ENCODE measurements around the gene RREB1.
A peak's percentile ranks its signal among the peaks of the same experiment; 100 is the strongest.

The RREB1 gene

DNA sequence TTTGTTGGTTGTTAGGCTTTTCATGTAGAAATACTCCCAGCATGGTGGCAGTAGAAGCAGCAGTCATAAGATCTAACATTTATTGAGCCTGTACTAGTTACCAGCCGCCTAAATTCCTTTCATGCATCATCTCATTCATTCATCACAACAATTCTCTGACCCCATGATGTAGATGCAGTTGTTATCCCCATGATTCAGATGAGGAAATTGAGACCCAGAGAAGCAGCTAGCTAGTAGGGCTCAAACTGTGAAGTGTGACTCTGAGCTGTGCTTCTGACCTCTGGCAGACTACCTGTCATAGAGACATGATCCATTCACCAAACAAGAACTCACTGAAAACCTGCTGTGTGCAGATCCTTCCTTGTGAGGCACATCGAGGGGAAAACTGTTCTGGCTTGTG is 16.9 kb downstream of the RREB1 start:
- DNase-seq: no peak

DNA sequence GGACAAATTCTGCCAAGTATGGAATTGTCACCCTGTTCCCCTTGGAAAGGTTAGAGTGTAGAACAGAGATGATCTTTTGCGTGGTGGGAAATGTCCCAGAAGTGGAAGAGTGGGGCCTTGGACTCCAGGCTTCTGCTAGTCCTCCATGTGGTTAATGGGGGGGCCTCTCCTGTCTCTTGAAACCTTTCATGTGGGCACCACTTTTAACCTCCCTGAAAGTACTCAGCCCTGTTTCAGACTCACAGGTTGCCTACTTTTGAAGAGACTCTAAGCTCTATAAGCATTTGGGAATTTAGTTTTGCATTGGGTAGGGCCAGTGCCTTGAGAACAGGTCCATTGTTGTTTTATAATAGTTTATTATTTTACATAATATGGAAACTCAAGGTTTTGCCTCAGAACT is 17.5 kb downstream of the RREB1 start:
- no peak for DNase-seq

DNA sequence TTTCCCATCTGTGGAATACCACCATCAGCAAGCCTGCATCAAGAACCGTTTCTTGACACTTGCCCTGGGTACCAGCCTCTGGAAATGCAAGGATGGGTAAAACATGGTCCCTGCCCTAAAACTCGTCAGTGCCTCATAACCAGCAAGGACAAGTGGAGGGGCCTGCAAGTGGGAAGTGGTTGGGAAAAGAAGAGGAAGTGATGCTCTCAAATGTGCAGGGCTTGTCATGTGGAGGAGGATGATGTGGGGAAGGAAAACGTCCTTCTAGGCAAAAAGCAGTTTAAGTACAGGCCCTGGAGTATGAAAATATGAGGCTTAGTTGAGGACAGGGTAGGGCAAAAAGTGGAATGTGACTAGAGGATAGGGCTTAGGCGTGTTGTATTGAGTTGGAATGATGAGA is 19.0 kb downstream of the RREB1 start:
- peak in 1 of 2 donors; percentile 35 for DNase-seq

DNA sequence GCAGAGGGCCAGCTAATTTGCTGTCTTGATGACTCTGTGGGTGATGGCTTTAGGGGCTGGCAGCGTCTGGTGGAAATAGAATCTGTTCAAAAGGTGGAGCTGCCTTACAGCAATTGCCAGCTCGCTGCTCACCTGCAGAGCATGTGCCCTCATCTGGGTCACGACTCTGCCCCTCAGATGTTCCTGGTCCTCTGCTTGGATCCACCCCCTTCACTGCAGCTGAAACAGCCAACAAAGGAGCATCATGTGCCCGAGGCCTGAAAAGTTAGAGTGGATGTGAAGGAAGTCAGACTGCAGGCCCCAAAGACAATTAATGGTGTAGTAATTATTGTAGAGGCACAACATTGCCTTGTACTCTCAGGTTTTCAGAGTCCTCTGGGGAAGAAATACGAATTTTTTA is 19.9 kb downstream of the RREB1 start:
- DNase-seq: no peak

DNA sequence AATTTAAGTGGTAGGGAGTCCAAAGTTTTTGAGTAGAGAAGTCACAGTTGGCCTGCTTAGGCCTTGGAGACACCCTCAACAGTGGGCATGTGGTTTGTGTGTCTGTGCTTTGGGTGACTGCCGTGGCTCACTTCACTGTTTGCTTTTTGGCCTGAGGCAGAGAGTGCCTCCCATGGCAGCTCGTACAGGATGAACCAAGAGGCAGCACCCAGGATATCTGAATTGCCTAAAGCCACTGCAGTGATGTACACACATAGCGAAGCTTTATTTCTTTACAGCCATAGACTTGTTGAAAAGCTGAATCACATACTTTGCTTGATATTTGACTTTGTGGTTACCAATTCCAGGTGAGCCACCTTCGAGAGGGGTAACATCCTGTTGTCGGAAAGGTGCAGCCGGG is 21.6 kb downstream of the RREB1 start:
- no peak for DNase-seq

DNA sequence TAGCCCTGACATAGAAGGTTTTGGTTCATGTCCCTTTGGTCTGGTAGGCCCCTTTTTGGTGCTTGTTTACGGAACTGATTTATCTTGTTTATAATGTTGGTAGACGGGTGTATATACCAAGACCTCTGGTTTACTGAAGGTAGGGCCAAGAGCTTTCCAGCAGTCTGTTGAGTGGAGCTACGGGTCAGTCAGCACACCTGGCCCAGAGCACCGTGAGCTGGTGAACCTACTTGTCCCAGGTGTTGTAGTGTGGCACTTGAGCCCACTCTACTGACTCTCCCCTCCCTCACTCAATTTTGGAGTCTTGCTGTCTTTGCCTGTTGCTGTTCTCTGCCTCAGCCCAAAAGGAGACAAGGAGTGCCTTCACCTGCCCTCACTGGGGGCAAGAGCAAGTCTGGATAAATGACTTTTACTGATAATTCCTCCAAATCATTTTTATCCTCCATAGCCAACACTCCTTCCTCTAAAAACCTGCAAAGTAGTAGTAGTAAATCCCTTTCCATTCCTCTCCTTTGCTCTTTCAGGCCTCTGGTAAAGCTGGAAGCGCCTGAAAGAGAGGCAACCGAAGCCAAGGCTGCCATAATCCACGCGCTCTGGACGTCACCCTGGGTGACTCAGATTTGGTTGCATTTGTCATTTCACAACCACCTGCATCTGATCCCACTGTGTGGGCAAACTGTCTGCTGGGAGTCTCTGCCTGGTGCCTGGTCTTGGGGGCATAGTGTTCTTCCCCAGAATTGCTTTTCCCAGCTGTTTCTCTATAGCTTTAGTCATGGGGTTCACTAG is 22.2 kb downstream of the RREB1 start:
- DNase-seq: peak in 1 of 2 donors; percentile 36

DNA sequence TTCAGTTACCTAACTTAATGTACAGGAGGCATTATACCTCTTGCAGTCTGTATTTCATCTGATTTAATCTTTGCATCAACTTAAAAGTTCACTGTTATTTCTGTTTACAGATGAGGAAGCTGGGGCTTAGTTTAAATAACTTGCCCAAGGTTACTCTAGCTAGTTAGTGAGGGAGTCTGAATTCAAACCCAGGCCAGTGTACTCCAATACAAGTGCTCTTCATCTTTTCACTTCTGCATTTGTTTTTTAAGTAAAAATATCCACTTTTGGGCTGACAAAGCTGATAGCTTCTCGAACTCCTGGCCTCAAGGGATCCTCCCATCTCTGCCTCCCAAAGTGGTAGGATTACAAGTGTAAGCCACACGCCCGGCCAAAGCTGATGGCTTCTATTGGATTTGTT is 23.6 kb downstream of the RREB1 start:
- DNase-seq: no peak

DNA sequence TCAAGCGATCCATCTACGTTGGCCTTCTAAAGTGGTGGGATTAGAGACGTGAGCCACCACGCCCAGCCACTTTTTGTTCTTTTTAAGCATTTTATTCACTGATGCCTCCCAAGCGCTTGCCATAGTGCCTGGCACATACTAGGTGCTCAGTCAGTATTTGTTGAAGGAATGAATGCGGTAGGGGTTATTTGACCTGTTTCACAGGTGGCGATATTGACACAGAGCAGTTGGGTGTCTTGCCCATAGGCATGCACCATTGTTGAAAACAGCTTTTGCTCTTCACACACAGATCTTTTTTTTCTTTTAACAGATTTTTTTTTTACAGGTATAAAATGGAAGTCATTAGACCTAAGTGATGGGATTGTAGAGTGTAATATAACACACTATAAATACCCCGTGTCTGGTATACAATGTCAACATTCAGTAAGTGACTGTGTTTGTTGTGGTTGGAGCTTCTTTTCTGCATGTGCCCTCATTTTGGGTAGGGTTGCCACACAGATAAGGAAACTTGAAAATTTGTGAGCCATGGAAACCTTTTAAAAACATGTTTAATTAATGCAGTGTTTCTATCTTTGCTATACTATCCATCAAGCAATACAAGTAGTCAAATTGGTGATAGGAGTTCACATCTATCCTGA is 24.8 kb downstream of the RREB1 start:
- no peak for DNase-seq

DNA sequence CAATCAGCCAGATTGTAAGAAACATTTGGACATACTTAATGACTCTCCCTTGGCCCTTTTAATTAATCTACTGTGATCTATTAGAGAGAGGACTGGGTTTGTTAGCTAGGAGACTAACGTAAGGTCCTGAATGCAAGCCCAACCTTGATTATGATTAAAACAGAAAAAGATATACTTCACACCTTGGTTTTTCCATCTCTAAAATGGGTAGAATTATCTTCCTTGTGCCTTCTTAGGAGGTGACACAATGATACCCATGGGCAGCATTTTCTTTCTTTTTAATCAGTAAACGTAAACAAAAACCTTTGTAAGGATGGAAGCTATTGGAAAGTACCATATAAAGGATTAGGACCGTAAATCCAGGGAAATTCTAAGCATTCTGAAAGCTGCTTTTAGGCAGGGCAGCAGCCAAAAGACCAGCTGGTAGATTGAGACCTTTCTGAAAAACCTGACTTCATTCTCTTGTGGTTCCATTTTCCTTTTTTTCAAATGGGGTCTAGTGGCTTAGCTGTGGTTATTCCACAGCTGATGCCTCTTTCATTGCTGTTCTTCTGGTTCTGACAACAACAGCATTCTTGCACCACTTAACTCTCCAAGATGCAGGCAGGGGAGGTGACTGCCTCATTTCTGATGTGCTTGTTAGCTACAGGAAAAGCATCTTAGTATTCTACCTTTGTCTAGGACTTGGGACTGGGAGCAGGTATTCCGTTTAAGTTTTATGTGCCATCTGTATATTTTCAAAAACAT is 27.4 kb downstream of the RREB1 start:
- DNase-seq: no peak

DNA sequence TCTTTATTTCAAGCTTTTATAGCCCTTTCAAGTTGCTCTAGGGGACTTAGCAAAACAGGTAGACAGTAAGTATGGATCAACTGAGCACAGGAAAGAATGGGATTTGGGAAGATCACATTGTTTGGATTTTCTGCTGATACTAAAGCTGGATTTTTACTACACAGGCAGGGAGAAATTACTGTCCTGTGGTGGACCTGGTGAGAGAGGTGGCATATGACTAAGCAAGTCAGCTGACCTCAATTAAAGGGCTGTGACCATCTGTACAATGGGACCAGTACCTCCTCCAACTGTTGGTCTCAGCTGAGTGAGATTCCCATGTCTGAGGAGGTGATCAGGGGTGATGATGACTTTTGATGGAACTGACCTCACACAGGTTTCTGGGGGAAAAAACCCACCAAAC is 28.0 kb downstream of the RREB1 start:
- DNase-seq: no peak

DNA sequence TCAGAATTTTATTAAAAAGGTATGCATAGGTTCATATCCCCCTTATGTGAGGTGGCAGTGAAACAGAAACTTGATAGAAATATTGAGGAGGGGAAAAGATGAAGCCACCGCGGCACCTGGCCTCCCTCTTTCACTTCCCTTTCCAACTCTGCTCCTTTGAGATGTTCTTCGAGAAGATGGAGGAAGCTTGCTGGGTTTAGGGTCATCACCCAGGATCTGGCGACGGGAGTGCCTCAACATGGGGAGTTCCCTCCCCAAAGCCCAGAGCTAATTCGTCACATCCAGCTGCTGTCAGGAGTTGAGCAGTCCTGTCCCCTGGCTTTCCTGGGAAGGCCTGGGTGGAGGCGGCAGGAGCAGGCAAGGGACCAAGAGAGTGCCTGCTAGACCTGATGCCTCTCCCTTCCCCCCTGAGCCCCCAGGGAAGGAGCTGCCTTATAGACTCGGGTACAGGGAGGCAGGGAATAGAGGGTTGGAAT is 29.1 kb downstream of the RREB1 start:
- DNase-seq: peak in 1 of 2 donors; percentile 44

DNA sequence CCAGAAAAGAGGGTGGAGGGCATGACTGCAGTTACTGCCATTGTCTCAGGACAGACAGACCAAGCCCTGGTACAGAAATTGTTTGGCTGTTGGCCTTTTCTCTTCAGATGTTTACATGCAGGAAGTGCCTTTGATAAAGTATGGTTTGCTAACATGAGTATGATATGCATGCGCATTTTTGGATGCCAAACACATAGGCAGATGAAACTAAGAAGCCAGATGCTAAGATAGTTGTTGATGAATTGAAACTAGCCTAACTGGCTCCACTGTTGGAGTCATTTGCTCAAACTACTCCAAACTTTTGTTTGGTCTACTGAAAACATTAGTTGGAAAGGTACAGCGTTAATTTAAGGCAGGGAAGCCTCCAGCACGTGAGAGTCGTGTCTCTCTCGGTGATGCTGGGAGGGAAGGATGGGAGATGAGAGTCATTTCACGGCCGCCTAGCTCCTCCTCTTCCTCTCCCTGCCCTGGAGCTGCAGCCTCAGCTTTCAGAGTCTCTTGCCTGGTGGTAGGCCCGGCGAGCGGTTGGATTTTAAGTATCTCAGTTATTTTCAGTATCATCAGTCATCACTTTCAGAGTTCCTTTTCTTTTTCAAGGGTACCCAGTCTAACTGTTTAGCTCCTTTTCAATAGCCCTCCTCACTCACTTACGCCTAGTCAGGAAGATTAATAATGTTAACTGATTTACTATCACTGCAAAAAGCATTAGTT is 29.7 kb downstream of the RREB1 start:
- peak; percentile 59 to 62 for DNase-seq

DNA sequence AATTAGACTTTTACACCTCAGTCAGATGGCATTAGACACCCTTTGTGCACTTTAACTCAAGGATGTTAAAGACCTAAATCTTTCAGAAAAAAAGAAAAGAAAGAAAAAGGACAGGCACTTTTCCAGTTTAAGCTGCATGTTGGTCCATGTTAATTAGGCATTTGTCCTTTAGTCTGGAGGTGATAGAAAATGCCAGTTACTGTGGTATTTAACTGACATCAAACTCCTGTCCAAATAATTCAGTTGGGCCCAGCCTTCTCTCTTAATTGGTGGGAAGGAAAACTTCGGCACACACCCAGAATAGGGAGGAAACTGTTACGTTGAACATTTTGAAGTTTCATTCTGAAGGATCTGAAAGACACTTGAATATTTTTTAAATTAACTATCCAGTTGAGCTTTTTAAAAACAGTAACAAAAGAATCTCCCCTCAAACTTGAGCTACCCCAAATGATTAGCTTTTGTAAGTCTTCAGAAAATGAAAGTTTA is 30.3 kb downstream of the RREB1 start:
- no peak for DNase-seq

DNA sequence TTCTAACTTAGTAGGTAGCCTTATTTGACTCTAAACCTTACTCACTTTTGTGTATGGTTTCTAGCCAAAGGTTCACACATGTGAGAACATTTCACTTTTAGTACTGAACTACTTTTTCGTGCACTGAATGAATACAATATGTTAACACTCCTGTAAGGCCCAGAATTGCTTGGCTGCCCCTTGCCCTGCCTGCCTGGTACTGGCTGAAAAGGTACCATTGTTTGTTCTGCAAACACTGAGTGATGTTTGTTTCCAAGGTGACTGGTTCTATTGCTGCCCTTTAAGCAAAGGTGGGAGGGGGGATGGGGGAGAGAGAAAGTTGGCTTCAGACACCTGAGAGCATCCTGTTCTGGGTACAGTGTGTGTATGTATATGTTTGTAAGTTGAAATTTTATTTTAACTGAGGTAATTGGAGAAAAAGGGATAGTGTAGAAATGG is 31.2 kb downstream of the RREB1 start:
- peak; percentile 71 to 72 for DNase-seq

DNA sequence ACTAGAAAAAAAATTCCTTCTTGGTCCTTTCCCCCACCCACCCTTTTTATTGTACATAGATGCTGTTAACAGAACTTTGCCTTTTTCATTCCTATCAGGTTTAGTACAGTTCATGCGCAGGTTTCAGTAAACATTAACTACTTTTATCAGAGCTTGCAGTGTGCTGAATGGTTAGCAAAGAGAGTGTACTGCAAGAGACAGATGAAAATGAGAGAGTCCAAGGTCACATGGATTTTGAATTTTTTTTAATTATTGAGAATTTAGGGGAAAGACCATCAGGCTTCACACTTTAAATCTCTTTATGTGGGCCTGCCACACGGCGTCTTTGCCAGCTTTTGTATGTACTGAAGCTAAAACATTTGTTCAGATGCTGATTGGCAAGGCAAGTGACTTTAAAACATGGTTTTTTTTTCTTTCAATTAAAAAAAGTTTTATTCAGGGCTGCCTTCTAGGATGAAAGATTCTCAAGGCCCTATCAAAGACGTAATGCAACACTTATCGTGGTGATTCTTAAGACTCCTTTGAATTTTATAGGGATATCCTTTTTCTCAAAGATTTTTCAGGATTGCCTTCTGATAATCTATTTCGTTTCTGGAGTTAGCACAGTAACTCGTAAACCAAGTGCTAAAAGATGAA is 32.2 kb downstream of the RREB1 start:
- DNase-seq: no peak

DNA sequence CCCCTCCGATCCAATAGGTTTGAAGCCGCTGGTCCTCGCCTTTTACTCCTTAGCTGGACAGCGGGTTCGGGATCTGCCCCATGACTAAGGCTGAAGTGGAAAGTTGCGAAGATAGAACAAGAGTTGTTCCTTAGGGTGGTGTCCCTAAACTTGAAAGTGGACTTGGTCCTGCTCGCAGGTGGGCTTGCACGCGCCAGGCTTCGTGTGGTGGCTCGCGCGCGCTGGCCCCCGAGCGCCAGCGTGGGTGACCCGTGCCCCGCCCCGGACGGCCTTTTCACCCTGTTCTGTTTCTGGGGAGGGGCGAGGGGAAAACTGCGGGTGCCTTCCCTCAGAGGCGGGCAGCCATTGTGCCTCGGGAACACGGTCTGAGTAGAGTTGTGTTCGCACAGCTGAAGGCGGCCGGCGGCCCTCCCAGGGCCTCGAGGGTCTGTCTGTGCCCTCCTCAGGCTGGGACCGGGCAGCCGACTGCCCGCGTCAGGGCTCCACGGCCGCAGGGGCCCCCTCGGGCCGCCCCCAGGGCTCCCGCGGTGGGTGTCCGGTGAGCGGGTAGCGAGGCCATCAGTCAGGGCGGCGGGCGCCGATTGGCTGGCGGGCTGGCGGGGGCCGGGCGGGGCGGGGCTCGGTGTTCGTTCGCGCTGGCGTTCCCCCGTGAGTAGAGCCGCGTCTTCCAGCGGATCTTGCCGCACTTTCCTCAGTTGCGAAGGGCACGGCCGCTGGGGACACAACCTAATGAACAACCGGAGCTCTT is 33.0 kb downstream of the RREB1 start:
- peak; percentile 79 for DNase-seq

DNA sequence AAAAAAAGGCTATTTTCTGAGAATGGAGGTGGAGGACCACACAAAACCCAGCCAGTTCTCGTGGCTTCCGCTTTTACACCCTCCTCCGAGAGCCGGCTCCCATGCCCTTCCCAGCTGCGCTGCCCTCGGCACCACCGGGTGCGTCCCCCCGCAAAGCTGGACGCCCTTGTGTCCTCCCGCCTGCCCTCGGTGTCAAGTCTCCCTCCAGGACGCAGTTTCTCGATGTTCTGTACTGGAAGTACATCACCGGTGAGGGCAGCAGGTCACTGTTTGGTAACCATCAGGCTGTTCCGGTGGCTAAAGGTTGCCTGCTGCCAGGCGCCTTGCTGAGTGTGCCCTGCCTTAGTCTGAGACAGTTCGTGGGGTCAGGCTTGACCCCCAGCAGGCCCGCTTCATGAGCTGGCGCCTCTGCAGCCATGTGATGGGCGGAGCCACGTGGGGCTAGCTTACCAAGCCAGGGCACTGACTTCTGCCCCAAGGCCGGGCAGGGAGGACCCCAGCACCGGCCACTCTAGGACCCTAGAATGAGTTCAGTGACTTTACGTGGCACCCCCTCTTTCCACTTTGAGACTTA is 34.6 kb downstream of the RREB1 start:
- no peak for DNase-seq

DNA sequence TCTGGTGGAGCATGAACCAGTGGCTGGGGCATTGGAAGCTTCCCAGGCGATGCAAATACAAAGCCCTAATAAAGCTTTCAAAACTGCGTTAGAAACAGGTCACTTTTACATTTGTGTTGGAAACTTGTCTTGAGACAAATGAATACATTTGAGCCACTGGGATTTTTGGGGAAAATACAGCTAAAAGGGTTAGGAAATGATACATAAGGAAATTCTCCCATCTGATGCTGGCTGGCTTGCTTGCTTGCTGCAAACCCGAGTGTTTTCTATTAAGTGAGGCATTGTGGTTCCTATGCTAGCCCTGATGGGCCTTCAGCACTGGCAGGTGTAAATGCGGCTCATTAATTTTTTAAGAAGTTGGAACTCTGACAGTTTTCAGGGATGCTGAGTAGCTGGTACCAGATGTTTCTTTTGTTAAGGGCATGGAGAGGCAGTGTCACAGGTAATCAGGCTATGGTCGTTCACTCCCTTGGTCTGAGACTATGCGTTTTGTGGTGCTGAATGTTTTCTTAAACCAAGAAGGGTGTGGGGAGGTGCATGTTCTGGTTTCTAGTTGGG is 35.2 kb downstream of the RREB1 start:
- DNase-seq: no peak

DNA sequence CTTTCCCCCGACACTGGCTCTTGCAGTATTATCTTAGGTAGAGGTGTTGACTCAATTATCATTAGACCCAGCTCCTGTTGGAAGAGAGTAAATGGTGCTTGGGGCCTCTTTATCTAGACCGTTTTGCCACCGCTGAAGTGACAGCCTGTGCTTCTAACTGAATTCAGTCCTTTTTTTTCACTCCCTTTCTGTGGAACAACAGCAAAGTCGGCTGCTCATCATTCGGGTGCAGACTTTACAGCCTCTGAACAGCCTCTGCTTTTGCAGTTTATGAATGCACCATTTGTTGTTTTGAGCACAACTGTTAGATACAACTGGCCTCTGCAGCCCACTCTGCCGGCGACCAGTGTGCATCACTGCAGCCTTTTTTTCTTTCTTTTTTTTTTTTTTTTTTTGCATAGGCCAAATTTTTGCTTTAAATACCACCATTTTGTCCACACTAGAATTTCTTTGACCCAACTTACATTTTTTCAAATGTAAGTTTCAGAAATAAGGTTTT is 35.8 kb downstream of the RREB1 start:
- DNase-seq: no peak

DNA sequence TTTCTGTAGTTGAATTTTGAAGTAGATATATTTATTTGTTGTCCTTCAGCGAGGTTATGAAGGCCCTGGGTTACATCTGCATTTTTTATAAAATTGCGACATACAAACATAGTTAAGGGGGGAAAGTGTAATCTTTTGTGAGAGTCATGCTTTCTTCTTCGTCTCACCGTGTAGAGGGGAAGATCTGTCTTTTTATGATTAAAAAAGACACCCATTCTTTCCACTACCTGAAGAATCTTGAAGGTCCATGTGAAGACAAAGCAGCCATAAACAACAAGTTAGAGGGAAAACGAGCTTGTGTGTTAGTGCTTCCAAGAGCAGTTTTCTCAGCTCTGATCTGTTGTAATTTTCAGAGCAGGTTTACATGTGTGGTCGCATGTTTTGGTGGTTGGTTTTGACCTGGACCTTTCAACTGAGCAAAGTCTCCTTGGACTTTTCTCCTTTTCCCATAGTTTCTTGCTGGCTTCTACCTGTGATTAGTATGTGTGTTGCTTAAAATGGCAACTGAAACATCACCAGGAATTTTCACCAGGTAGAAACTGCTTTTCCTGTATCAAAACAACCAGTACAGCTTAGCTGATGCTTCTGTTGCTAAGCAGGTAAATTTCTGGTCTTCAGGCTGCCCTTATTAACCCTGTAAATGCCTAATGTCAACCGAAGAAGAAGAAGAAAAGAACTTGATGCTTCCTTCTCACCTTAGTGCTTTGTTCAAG is 37.3 kb downstream of the RREB1 start:
- DNase-seq: no peak
